ENCODE results near the gene PARD6B. TPM values are rescaled to one million over a fixed set of nuclear protein-coding genes. Genes with fewer than 3 reads are reported as not detected.

Gene PARD6B
- total RNA-seq, 1 donor from 2014 or later: 12.4 TPM

DNA sequence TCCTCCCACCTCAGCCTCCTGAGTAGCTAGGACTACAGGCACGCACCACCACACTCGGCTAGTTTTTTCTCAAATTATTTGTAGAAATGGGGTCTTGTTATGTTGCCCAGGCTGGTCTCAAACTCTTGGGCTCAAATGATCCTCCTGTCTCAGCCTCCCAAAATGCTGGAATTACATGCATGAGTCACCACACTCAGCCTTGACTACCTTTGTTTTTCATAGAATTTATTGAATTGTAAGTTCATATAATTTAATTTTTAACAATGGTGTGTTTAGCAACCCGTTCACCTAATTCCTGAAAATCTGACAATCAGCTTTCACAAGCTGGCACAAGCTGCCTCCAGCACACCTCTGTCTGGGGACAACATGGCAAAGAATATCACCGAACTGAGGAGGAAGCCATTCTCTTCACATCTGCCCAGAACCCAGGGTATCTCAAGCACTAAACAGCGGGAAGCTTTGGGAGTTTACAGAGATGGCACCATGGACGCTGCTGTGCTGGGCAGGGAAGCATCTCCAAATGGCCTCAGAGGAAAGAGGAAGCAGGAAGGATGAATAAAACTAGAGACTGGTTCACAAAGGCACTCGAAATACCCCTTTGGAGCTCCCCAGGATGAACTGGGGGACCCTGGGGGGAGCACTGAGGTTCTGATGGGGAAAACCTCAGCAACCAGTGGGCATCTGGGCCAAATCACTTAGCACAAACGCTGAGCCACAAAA, 43.0 kb upstream of the PARD6B start:
- H3K36me3 ChIP-seq (ENCODE audit: control insufficient read depth, insufficient read depth, low read length): no peaks in the 10 kb centered on the region
- TF ChIP-seq, protein P1, sequence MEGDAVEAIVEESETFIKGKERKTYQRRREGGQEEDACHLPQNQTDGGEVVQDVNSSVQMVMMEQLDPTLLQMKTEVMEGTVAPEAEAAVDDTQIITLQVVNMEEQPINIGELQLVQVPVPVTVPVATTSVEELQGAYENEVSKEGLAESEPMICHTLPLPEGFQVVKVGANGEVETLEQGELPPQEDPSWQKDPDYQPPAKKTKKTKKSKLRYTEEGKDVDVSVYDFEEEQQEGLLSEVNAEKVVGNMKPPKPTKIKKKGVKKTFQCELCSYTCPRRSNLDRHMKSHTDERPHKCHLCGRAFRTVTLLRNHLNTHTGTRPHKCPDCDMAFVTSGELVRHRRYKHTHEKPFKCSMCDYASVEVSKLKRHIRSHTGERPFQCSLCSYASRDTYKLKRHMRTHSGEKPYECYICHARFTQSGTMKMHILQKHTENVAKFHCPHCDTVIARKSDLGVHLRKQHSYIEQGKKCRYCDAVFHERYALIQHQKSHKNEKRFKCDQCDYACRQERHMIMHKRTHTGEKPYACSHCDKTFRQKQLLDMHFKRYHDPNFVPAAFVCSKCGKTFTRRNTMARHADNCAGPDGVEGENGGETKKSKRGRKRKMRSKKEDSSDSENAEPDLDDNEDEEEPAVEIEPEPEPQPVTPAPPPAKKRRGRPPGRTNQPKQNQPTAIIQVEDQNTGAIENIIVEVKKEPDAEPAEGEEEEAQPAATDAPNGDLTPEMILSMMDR (IDR thresholded peaks at IDR 0.05; ENCODE audit: insufficient read depth, low read length, severe bottlenecking): no peak
- H3K4me3 ChIP-seq (ENCODE audit: low read depth, low read length): no peak overlapping the region
- H3K27me3 ChIP-seq (ENCODE audit: control insufficient read depth, insufficient read depth, low read length): no peaks in the 10 kb centered on the region
- no peak for FAIRE-seq
- no peak for DNase-seq (ENCODE audit: low read depth)

GRCh38 chr20:50689864-50690649, 41.3 kb upstream of the PARD6B start:
- H3K27me3 ChIP-seq (ENCODE audit: control insufficient read depth, insufficient read depth, low read length): no peaks in the 10 kb centered on the region
- TF ChIP-seq, protein P1 (IDR thresholded peaks at IDR 0.05; ENCODE audit: insufficient read depth, low read length, severe bottlenecking): no peak
- no peak overlapping the region for H3K4me3 ChIP-seq (ENCODE audit: low read depth, low read length)
- no peaks in the 10 kb centered on the region for H3K36me3 ChIP-seq (ENCODE audit: control insufficient read depth, insufficient read depth, low read length)
- FAIRE-seq (no peak), DNase-seq (ENCODE audit: low read depth) (no peak)

DNA sequence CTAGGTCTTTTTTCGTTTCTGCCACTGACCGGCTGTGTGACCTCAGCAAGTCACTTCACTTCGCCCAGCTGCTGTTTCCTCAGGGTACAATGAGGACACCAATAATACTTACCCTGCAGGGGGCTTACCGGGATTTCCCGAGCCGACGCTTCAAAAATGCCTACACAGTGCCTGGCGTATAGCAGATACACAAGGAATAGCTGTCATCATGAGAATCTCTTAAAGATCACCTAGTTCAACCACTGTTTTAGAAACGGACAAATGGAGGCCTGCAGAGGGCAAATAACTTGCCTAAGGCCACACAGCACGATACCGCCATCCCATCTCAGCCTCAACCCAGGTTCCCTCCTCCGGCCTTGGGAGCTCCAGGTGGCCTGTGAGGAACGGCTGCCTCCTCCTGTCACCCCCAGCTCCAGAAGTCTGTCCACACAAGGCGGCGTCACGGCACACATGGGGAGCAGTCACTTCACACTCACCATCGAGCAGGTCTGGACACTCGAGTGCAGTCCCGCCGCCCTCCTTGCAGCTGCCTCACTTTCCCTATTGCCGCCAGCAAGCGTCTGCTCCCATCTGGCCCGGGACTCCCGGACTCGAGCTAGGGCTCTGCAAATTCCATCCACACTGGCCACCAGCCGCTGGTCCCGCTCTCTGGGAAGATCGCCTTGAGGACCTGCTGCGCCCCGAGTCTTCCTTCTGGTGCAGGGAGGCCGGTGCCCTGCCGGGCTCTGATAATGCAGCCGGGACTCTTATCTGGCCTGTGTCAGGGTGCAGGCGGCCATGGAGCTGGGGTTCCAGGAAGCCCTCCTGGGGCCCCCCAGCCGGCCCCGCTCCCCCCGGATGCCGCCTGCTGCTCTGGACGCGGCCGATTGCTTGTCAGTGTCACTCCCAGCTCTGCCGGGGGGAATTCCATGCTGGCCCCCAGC, 40.5 kb upstream of the PARD6B start, which contains the start of gene RIPOR3:
Gene RIPOR3, minus strand, starts transcription at position 893 of the 923 bp plus-strand sequence. Its CDS starts 414 bp downstream, at position 479.
- FAIRE-seq (no peak), DNase-seq (ENCODE audit: low read depth) (no peak)
- no peaks in the 10 kb centered on the region for H3K27me3 ChIP-seq (ENCODE audit: control insufficient read depth, insufficient read depth, low read length)
- H3K4me3 ChIP-seq (ENCODE audit: low read depth, low read length): peak within 1 kb of the TSS; percentile 0
- no peaks in the 10 kb centered on the region for H3K36me3 ChIP-seq (ENCODE audit: control insufficient read depth, insufficient read depth, low read length)
- TF ChIP-seq, protein P1 (IDR thresholded peaks at IDR 0.05; ENCODE audit: insufficient read depth, low read length, severe bottlenecking): no peak

GRCh38 chr20:50691573-50692551, 39.5 kb upstream of the PARD6B start:
- H3K4me3 ChIP-seq (ENCODE audit: low read depth, low read length): peak overlapping the region; percentile 0
- TF ChIP-seq, protein P1 (IDR thresholded peaks at IDR 0.05; ENCODE audit: insufficient read depth, low read length, severe bottlenecking): no peak
- no peaks in the 10 kb centered on the region for H3K27me3 ChIP-seq (ENCODE audit: control insufficient read depth, insufficient read depth, low read length)
- FAIRE-seq (no peak), DNase-seq (ENCODE audit: low read depth) (peak; percentile 73)
- H3K36me3 ChIP-seq (ENCODE audit: control insufficient read depth, insufficient read depth, low read length): no peaks in the 10 kb centered on the region

DNA sequence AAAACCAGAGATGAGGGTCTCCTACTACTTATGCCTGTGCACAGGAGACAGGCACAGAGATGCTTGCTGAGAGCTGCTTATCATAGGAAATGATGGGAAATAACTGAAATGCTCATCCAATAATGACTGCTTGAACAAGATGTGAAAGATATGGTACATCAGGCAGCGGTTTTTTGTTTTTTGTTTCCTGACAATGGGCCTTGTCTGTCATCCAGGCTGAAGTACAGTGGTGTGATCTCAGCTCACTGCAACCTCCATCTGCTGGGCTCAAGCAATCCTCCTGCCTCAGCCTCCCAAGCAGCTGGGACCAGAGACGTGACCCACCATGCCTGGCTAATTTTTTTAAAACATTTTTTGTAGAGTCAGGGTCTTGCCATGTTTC, 38.8 kb upstream of the PARD6B start:
- no peak for DNase-seq (ENCODE audit: low read depth)
- Histone ChIP-seq H3K4me3 (ENCODE audit: low read depth, low read length) (no peak overlapping the region), H3K27me3 (ENCODE audit: control insufficient read depth, insufficient read depth, low read length) (no peaks in the 10 kb centered on the region), H3K36me3 (ENCODE audit: control insufficient read depth, insufficient read depth, low read length) (no peaks in the 10 kb centered on the region)
- TF ChIP-seq, protein P1 (IDR thresholded peaks at IDR 0.05; ENCODE audit: insufficient read depth, low read length, severe bottlenecking): no peak
- no peak for FAIRE-seq

Data from bronchial epithelial cell (primary cell).